GM12878 (cell line): ENCODE measurements around the gene CSNK2A1.

Source experiments
- CEBPB ChIP-seq, 2 experiments: fragments of 150-350 bp in 1 of 2; IDR thresholded peaks; 2 replicates each; pipeline ENCODE4 v1.6.1; 2012 to 2014; ENCODE audit warnings: low read depth in 2 of 2, low read length in 2 of 2, borderline replicate concordance in 1 of 2, inconsistent platforms in 1 of 2
- EZH2 ChIP-seq: IDR thresholded peaks from 2 replicates; pipeline ENCODE4 v1.6.1; 2012; ENCODE audit warnings: low read depth, mild to moderate bottlenecking, control low read depth, inconsistent platforms, low read length, borderline replicate concordance; ENCODE audit not compliant: control insufficient read depth
- POLR2A ChIP-seq: IDR thresholded peaks from 2 replicates; pipeline ENCODE4 v1.6.1; 2011; ENCODE audit warnings: low read depth, mild to moderate bottlenecking, low read length
- POLR2AphosphoS5 ChIP-seq: IDR thresholded peaks from 2 replicates; pipeline ENCODE4 v1.6.1; 2011; ENCODE audit warnings: mild to moderate bottlenecking, low read length, inconsistent platforms
- RFX5 ChIP-seq: IDR thresholded peaks from 2 replicates; pipeline ENCODE4 v1.6.1; 2011; ENCODE audit warnings: low read depth, low read length, improper control_type of control experiment
- ZNF207 ChIP-seq: fragments of 450-650 bp; IDR thresholded peaks from 2 replicates; pipeline ENCODE4 v1.6.1; 2014; ENCODE audit warnings: antibody characterized with exemption, mild to moderate bottlenecking, borderline replicate concordance
- ZNF24 ChIP-seq: fragments of 450-650 bp; IDR thresholded peaks from 2 replicates; pipeline ENCODE4 v1.6.1; 2017; ENCODE audit warnings: antibody characterized with exemption, mild to moderate bottlenecking

GRCh38 chr20:591941-592340 lies 48.4 kb upstream of the CSNK2A1 start:
- TF ChIP-seq EZH2, result no peak
- no peak for TF ChIP-seq POLR2A
- no peak for TF ChIP-seq ZNF24
- no peak for TF ChIP-seq RFX5
- no peak for TF ChIP-seq CEBPB (IDR thresholded peaks at IDR 0.05; ENCODE audit: borderline replicate concordance in 1 of 2, low read depth in 2 of 2, low read length in 2 of 2)
- no peak for TF ChIP-seq POLR2AphosphoS5
- no peak for TF ChIP-seq ZNF207
